CD4-positive, alpha-beta T cell treated with Interleukin-12 subunit alpha and Interleukin-12 subunit beta, for 1 hour (primary cell): ENCODE measurements around the gene RAB7B.
"Not testable (repeated sequence)": the region's sequence is repeated elsewhere in the genome, so short reads cannot be mapped to it uniquely, and the experiment has no call there.

Experiments
- DNase-seq: peaks from one replicate; pipeline ENCODE4 v3.0.0-alpha.2; 2020

The RAB7B gene

GRCh38 chr1:206021626-206022365, 18.6 kb upstream of the RAB7B start:
- DNase-seq: no peak

GRCh38 chr1:206021008-206021625, 17.9 kb upstream of the RAB7B start:
- no peak for DNase-seq

GRCh38 chr1:206020393-206021007, 17.3 kb upstream of the RAB7B start:
- no peak for DNase-seq

GRCh38 chr1:206015071-206015470, 11.9 kb upstream of the RAB7B start:
- no peak for DNase-seq

GRCh38 chr1:206014601-206015000, 11.4 kb upstream of the RAB7B start:
- DNase-seq: no peak

GRCh38 chr1:206013026-206013795, 10.0 kb upstream of the RAB7B start:
- DNase-seq: no peak

- peak; percentile 41 for DNase-seq
These were observed 9.1 kb upstream of the RAB7B start for GRCh38 chr1:206012086-206012859.

- DNase-seq: no peak
These were observed 7.9 kb upstream of the RAB7B start for GRCh38 chr1:206011057-206011456.

GRCh38 chr1:206010060-206010459, 6.9 kb upstream of the RAB7B start:
- no peak for DNase-seq

- DNase-seq: no peak
These were observed 3.8 kb upstream of the RAB7B start for GRCh38 chr1:206006946-206007345.

- DNase-seq: no peak
These were observed 2.6 kb upstream of the RAB7B start for GRCh38 chr1:206005778-206006180.

GRCh38 chr1:206005234-206005633, 2.0 kb upstream of the RAB7B start:
- no peak for DNase-seq

GRCh38 chr1:206004826-206005225, 1.6 kb upstream of the RAB7B start:
- DNase-seq: no peak

- no peak for DNase-seq
These were observed 932 bp upstream of the RAB7B start for GRCh38 chr1:206003854-206004800.

- DNase-seq: no peak
These were observed 1.0 kb downstream of the RAB7B start for GRCh38 chr1:206002160-206002559.

- DNase-seq: no peak
These were observed 1.7 kb downstream of the RAB7B start for GRCh38 chr1:206001476-206001888.

GRCh38 chr1:206000641-206001339, 2.4 kb downstream of the RAB7B start:
- no peak for DNase-seq

GRCh38 chr1:205998457-205999241, 4.5 kb downstream of the RAB7B start:
- DNase-seq: no peak

GRCh38 chr1:205996641-205997040, 6.6 kb downstream of the RAB7B start:
- not testable (repeated sequence) for DNase-seq

- DNase-seq: no peak
These were observed 8.8 kb downstream of the RAB7B start for GRCh38 chr1:205994346-205994745.
